Adrenal gland (tissue), 5 donors: Measurements from ENCODE around the gene CSHL1.

Experiments
- POLR2A ChIP-seq, 2 donors: fragments of 450-650 bp; IDR thresholded peaks; one replicate each; pipeline ENCODE4 v1.6.1; 2017; ENCODE audit warnings: antibody characterized with exemption in 2 of 2, mild to moderate bottlenecking in 2 of 2, moderate library complexity in 1 of 2
- TF ChIP-seq, protein P1 (sequence below), 6 experiments: fragments of 450-650 bp in 4 of 6; fragments of 200-600 bp in 2 of 6; sonication (generic) in 1 of 6; IDR thresholded peaks; 1 replicate in 5 of 6; 2 replicates in 1 of 6; pipeline versions ENCODE4 v1.5.1 to v1.8.0; 2016 to 2021; ENCODE audit warnings: antibody characterized with exemption in 6 of 6, mild to moderate bottlenecking in 2 of 6, moderate library complexity in 1 of 6
- donor health status: DM: no; HTN: no; CAD: no.

DNA sequence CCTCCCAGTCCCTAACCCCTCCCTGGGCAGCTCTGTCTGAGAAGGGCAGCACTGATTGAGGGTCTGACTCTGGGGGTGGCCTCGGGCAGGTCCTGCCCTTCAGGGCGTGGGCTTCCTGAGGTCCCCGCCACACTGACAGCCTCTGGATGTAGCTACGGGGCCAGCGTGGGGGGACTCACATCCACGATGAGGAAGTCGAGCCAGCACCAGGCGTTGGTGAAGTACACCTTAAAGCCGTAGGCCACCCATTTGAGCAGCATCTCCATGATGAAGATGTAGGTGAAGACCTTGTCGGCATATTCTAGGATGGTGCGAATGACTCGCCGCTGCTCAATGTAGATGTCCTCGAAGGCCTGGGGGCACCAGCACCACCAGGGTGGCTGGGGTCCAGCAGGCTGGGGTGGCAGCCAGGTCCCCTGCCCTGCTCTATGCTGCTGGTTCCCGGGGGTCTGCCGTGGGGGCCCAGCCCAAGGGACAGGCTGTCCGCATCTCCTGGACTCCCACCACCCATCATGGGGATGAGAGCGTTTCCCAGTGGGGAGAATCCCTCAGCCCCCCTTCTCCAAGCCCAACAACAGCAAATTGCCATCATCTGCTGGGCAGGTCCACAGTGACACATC is 36.8 kb upstream of the CSHL1 start:
- TF ChIP-seq, protein P1, sequence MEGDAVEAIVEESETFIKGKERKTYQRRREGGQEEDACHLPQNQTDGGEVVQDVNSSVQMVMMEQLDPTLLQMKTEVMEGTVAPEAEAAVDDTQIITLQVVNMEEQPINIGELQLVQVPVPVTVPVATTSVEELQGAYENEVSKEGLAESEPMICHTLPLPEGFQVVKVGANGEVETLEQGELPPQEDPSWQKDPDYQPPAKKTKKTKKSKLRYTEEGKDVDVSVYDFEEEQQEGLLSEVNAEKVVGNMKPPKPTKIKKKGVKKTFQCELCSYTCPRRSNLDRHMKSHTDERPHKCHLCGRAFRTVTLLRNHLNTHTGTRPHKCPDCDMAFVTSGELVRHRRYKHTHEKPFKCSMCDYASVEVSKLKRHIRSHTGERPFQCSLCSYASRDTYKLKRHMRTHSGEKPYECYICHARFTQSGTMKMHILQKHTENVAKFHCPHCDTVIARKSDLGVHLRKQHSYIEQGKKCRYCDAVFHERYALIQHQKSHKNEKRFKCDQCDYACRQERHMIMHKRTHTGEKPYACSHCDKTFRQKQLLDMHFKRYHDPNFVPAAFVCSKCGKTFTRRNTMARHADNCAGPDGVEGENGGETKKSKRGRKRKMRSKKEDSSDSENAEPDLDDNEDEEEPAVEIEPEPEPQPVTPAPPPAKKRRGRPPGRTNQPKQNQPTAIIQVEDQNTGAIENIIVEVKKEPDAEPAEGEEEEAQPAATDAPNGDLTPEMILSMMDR (IDR thresholded peaks at IDR 0.05): no peak
- no peak for TF ChIP-seq POLR2A (IDR thresholded peaks at IDR 0.05)
